NCI-H1417 (cell line): Measurements from ENCODE around the gene SMOC1.
A peak's percentile ranks its signal among the peaks of the same experiment; 100 is the strongest.

Source experiments
- DNase-seq, 3 experiments: peaks; one replicate each; lab custom pipeline; 2025; lab: John Stamatoyannopoulos, UW

Gene SMOC1

GRCh38 chr14:69861025-69861569, 18.1 kb upstream of the SMOC1 start:
- DNase-seq, result no peak

DNA sequence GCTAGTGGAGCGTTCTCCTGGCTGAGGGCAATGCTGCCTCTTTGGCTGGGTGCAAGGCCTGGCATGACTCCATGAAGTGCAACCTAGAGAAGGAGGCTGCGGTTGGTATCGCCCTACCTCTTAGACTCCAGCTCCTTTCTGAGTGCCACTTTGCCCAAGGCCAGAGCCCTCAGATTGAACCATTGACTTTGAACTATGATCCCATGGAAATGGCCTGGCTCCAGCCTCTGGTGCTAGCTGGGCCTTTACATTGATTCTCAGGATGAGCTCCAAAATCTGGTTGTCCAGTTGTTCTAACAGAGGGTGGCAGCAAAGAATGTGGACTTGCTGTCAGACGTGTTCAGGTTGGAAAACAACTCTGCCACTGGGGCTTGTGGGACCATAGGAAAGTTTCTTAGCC, 16.1 kb upstream of the SMOC1 start:
- no peak for DNase-seq

DNA sequence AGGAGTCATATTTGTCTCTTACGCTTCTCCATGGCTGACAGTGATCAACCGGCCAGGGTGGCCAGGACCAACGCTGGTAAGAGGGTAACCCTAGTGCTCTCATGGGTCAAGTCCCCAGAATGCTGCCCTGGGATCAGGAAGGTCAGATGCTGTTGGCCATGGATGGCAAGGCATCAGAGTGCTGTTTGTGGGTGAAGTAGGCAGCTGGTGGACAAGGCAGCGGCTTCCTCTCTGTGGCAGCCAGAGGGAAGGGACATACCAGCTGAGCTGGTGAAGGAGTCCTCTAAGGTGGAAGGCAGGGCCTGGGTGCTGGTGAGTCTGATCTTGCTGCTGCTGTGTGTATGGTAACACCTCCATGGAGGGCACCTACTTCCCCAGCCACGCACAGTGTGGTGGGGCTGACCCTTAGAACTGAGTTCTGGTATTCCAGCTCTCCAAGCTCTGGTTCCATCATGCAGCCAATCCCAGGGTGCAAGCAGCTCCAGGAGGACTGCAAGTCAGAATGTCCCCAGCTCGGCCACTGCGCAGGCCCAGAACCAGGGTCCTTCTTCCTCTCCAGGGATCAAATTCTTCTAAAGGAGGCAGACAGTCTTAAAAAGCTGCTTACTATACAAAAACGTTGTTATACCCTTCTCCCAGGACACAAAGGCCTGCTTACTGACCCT, 13.4 kb upstream of the SMOC1 start:
- no peak for DNase-seq

DNA sequence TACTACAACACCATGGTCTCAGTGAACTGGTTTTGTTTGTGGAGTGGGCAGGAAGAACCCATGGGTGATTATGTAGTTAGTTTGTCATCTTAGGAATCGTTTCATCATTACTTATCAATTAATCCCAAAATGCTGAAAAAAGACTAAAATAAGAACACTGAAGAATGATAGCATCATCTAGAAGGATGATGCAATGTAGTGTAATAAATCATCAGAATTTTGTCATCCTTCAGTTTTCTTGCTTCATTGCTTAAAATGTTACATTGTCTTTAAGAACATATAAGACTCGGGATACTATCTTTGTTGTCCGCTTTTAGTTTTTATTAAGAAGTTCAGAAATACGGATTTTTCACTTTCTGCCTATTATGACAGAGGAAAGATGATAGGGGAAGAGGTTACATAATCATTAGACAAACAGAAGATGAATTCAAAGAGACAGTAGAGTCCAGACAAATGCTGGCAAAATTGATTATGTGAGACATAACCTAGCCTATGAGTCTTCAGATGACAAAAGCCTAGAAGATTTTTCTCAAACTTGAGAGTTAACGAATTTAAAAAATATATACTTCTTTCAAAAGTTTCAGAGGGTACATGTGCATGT, 10.8 kb upstream of the SMOC1 start:
- DNase-seq, result no peak

DNA sequence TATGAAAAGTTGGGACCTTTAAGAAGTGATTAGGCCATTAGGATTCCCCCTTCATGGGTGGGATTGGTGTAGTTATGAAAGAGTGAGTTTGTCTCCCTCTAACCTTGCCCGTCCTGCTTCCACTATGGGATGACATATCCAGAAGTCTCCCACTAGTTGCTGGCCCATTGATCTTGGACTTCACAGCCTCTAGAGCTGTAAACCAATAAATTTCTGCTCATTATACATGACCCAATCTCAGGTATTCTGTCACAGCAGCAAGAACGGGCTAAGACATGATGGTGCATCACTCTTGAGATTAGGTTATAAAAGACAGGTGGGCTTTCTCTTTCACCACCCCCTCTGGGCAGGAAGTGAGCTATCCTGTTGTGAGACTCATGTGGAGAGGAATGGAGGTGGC, 8.6 kb upstream of the SMOC1 start:
- no peak for DNase-seq

GRCh38 chr14:69873877-69874780, 5.1 kb upstream of the SMOC1 start:
- no peak for DNase-seq

GRCh38 chr14:69876221-69876847, 2.9 kb upstream of the SMOC1 start:
- DNase-seq, result no peak

DNA sequence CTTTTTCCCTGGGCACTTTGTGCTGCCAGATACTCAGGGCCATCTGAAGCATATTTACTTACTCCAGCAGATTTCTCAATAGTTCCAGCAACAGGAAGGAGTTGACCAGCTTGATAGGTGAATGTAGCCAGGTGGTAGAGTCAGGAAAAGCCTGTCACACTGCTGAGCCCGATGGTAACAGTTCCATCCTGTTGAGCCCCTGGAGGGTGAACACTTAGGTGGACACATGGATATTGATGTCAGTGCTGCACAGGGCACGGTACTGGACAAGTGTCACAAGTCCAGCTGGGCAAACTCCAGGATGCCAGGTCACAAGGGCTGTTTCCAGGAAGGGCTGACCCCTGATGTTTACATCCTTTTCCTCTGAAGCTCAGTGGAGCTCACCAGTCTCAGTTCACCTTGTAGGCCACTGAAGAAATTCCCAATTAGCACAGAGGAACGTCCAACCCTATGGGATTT, 2.3 kb upstream of the SMOC1 start:
- peak in 1 of 3 experiments; percentile 47 for DNase-seq

- DNase-seq, result peak; percentile 16 to 58 (median 48)
These were observed 1.7 kb upstream of the SMOC1 start for GRCh38 chr14:69877492-69877891.

DNA sequence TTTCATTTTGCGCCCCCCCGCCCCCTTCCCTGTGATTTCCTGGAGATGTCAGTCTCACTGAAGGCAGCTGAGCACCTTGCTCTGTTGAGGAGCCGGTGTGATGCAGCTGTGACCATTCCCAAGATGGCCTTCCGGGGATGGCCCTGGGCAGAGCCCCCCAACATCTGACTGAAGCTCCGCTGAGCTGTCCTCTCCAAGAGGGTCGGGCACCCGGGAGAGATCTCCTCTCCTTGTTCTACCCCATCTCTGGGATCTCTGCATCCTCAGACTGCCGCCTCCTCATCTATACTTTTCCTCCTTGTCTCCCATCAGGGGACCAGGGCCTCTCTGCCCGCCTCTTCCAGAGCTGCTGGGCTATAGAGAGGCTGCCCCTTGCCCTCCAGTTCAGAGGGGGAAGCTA, 965 bp upstream of the SMOC1 start:
- peak in 1 of 3 experiments; percentile 13 for DNase-seq

- peak in 1 of 3 experiments; percentile 75 for DNase-seq
These were observed 850 bp downstream of the SMOC1 start for GRCh38 chr14:69880044-69880487.

DNA sequence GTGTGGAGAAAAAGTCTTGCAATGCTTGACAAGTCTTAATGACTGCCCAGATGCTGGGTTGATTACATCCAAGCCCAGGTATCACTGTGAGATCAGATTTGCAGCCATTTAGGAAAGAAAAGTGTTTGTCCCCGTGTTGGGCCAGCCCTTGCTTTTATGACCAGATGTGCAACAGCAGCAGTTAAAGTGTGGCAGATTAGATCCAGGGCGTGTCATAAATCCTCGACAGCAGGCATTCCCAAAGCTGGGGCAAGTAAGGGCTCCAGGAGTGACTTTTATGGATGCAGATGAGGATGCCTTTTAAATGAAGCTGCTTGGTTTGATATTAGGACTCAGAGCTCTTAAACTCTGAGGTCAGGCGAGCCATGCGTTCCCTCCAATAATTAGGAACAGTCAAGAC, 1.7 kb downstream of the SMOC1 start:
- peak in 1 of 3 experiments; percentile 51 for DNase-seq

DNA sequence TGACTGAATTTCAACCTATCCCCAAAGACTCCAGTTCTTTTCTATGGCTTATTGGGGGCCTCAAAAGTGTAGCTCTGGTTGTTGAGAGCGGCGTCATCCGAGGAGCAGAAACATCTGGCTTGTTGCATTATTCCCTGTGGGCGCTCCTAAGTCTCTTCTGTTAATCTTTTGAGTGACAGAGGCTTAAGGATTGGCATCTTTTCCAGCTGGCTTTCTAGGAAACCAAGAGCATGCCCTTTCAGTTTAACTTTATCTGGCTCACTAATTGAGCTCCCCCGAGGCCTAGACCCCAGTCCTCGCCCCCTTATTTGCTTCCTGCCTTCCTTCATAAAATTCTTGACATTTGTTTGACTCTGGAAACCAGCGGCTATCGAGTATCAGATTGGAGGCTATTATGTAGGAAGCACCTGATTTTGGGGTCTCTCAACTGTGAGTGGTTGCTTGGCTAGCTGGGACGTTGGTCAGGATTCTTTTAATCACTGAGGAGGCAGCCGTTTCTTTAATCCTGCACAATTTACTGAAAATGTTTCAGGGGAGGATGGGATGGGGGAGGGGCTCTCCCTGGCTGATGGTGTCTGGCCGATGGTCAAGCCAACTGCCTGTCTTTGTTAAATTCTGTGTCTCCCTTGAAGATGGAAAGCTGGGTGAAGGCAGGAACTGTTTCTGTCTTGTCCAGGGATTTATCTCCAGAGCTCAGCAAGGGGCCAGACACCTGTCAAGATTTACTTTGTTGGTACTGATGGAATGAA, 3.1 kb downstream of the SMOC1 start:
- DNase-seq, result no peak

DNA sequence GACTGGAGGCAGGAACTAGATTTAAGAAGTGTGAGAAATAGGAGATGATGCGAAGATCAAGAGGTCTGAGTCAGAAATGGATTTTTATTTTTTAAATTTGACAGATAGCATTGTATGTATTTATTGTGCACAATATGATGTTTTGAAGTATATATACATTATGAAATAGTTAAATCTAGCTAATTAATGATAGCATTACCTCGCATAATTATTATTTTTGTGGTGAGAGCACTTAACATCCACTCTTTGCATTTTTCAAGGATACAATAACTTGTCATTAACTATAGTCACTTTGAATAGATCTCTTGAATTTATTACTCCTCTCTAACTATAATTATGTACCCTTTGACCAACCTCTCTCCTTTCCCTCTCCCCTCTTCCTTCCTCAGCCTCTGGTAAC, 3.7 kb downstream of the SMOC1 start:
- DNase-seq, result peak in 2 of 3 experiments; percentile 57 to 93

- no peak for DNase-seq
These were observed 7.4 kb downstream of the SMOC1 start for GRCh38 chr14:69886453-69887242.

DNA sequence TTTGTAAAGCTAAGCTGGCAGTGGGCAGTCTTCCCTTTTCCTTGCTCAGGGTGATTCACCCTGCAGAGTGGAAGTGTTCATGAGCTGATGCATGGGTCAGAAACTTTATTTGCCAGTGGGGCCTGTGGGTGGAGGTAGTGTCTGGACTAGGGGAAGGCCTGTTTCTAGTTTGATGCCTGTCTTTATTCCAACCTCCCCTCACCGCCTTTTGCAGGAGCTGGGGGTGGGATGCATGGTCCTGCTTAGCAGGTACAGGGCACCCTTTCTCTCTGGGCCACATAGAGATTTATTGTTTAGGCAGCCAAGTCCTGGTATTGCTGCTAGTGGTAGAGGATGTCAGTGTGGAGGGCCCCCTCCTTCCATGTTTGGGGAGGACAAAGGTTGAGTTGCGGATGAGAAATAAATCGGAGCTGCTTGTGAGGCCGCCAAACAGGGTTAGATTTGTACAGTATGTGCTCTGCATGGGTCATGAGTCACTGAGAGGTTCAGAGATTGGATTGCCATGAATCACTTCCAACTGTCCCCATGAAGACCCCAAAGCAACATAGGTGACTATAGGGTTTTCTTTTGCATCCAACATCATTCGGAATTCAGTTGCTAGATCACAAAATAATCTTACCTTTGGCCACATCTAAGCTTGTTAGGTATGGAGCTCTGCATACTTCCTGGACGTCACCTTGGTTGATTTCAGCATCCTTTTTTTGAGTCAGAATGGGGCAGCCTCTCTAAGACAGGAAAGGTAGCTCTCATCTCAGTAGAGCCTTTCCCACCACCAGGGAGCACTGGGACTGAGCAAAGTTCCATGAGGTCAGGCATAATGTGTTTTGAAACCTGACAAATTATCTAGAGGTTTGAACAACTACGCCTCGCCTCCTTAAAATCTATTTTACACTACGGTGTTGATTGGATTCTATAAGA, 8.8 kb downstream of the SMOC1 start:
- no peak for DNase-seq

GRCh38 chr14:69891422-69891821, 12.2 kb downstream of the SMOC1 start:
- DNase-seq, result no peak

- DNase-seq, result no peak
These were observed 15.9 kb downstream of the SMOC1 start for GRCh38 chr14:69895109-69895508.

DNA sequence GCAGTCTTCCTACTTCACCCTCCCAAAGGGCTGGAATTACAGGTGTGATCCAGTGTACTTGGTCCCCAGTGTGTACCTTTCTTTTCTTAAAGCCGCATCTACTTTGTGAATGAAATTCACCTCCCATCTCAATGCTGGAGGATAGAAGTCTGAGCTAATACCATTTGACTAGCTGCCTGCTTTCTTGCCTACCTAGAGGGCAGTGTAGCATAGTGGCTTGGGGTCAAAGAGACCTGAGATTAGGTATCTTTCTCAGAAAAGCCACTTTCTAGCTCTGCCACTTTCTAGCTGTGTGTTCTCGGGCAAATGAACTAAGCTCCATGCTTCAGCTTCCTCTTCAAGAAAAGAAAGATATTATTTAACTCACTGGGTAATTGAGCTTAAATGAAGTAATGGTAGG, 16.9 kb downstream of the SMOC1 start:
- DNase-seq, result no peak
